Ramos (cell line): ENCODE results near the gene PPP1R9A.

ENCODE experiments used
- in situ Hi-C: fragments of 300-500 bp; cut with MboI; formaldehyde crosslinking; loops from one replicate; pipeline ENCODE4 v1.14.3; 2022; ENCODE audit warnings: low sequenced_read_pairs; ENCODE audit not compliant: unreplicated experiment

The PPP1R9A gene

DNA sequence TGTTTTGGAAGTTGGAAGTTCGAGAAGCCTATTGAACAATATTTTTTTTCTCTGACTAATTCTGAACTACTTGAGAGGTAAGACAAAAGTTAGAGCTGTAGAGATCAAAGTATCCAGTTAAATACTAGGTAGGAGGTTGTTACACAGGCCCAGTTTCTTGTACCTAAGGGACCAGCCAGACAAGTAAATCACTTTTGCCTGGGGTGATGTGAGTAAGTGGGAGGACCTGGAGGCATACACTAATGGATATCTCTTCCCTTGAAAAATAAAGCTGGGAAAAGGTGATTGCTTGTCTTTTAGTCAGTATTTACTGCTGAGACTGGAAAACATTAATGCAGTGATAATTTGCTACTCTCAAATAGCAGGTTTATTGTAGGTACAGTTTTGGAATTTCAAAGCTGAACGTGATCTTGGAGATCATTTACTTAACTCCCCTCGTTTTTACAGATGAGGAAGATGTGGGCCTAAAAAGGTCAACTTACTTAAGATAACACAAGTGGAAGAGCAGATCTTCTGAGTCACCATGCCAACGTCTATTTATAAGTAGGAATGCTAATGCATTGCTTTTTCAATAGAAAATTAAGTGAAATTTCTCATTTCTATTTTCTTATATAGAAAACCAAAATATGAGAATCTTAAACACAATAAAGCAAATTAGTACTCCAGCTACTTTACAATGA lies 181.3 kb downstream of the PPP1R9A start:
- in situ Hi-C loops: no loop called here

DNA sequence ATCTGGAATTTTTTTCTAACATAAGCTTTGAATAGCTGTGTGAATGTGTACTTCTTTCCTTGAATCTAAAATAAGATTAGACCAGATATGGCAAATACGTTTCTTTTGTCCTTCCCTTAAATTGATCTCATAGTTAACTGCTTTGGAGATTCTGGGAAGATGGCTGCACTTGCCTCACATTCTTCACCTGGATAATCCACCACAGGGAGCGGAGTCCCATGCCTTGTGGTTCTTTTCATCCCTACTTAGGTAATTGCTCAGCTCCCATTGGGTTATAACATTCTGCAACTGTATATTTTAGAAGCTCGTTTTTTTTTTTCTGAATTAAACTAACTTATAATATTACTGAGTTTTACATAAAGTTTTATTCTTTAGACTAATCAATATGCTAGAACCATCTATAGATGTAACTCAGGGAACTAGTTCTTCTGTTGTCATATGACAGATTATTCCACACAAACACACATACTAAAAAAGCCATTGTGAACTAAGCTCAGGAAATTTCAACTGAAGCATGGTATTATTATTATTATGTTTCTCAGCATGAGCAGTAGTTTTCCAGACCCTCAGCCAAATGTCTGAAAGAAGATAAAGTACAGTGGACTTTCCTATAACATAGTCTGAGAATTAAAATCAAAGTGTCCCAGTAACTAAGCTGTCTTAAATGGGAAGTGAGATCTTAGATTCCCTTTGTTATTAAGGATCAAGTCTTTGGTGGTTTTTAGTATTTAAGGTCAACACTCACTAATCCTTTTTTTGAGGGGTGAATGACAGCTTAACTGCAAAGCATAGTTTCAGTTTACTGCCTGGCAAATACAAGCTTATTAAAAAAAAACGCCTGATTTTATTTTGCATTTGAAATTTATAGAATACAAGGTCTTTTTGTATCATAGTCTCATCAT lies 182.3 kb downstream of the PPP1R9A start:
- in situ Hi-C loops: no loop called here

DNA sequence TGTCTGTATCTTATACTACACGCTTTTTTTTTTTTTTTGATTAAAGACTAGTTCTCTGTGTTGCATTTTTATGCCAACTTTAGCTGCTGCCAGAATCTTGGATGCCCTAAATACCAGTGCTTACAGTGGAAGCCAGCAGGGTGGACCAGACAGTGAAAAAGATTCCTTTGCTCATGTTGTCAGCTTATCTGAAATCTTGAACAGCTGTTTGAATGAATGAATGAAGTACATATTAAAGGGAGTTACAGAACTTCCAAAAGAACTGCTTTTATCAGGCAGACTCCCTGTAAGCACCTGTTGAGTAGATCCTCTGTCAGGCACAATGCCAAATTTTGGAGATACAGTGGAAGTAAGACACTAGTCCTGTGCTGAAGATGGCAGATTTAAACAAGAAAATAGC lies 184.9 kb downstream of the PPP1R9A start:
- in situ Hi-C loops: no loop called here

DNA sequence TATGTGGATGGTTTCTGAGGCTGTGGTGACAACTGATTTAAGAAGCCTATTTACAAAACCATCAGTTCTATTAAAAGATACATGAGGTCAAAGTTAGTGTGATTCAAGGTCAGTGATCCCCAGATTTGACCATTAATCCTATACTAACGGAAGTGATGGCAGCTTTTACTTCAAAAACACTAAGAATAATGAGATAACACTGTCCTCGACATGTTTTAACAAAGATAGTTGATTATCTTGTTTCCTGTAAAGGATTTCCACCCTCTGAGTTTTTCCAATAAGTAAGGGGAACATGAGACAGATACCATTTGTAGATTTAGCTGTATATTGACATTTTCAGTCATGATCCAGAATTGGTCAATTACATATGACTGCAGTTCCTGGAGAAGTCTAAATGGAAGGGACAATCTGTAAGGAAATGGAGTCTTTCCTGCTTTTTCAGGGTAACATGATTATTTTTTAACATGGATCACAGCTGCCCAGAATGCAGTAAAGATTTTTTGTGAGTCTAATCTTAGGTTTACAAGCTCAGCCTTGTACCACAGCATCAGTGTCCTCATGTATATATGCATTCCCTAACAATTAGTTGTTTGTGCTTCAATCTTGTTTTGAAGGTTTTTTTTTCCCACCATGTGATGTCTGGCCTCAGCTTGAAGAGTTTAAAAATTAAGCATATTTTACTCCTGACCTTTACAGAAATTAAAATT lies 188.0 kb downstream of the PPP1R9A start:
- in situ Hi-C loops: no loop called here

DNA sequence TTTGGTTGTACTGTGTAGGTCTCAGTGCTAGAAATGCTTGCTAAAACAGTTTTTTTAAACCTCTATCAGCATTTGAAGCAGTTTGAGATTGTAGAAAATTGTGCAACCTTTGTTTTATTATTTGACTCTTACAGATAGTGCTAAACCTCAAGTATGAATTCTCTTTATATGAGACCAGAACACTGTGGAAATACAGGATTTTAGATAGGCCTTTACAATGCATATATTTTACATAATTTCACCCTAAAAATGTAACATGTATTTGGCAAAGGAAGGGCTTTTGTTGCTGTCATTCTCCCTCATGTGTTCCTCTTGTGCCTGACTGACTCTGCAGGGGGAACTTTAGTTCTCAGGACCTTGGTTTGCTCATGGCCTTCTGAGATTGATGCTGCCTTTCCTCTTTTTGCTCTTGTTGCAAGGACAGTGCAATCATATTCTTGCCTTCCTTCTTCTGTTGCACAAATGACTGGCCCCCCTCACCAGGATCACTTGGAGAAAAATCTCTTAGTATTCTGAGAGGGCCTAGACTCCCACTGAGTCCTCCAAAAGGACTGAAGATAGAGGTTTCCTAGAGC lies 188.7 kb downstream of the PPP1R9A start:
- in situ Hi-C loops: no loop called here

DNA sequence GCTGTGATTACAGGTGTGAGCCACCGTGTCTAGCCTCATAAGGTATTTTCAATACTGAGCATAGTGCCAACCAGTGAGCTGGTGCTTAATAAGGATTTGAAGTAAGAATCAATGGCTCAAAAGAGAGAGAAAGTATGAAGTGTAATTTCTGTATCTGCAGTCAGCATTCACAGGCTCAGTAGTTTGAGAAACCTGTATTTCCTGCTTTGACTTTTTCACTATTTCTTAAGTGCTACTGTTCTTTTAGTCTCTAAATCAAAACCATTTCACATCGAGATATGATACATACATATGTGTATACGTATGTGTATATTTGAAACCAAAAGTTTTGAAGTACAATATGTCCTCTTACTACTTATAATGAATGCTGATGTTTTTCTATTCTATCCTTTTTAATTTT lies 189.9 kb downstream of the PPP1R9A start:
- in situ Hi-C loops: no loop called here

DNA sequence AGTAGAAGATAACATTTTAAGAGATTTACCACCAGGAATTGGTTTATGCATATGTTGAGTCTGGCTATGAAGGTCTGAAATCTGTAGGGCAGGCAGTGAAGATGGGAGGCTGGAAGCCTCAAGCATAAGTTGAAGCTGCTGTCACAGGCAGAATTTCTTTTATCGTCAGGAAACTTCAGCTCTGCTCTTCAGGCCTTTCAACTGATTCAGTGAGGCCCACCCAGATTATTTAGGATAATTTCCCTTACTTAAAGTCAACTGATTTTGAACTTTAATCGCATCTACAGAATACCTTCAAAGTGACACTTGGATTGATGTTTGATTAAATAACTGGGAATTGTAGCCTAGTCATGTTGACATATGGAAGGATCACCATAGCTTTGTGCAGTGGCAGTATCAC lies 190.5 kb downstream of the PPP1R9A start:
- in situ Hi-C loops: no loop called here

DNA sequence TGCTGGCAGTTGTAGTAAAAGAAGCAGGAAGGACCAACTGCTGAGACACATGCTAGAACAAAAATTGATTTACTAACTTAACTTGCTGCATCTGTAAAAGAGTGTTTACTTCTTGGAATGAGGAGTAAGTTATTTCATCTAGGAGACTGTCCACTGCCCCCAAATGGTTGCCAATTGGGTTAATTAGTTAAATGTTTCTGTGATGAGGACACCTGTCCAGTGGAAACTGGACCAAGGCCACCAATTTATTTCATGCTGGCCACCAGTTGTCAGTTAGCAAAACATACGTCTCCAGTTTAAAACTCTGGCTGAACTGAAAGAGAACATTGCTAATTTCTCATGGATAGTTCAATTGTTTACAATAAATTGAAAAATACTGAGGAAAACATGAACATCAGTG lies 191.7 kb downstream of the PPP1R9A start:
- in situ Hi-C loops: no loop called here

DNA sequence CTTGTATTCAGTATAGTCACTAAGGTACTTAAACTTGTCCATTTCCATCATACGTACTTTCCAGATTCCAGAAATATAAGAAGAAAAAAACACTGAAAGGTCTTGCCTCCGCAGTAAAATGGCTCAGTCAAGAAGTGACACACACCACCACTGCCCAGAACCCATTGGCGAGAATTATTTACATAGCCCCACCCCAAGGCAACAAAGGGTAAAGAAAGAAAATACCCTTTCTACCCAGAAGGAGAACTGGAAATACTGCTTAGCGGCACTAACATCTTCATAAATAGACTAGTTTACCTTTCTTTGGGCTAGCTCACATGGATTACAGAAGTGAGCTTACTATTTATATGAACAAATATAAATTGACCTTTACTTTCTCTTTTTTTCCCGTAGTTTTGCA lies 194.0 kb downstream of the PPP1R9A start:
- in situ Hi-C loops: no loop called here

DNA sequence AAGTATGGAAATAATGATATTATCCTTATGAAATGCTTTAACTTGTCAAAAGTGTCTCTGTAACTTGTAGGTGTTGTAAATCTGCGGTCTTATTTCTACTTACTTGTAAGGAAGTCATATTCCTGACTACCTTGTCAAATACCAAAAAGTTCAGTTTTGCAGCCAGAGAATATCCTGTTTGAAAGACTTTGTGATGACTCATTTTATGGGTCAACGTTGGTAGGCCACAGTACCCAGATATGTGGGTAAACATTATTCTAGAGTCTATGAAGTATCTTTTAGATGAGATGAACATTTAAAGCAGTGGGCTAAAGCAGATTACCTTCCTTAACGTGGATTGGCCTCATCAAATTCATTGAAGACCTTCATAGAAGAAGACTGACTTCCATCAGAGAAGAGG lies 195.3 kb downstream of the PPP1R9A start:
- in situ Hi-C loops: no loop called here

DNA sequence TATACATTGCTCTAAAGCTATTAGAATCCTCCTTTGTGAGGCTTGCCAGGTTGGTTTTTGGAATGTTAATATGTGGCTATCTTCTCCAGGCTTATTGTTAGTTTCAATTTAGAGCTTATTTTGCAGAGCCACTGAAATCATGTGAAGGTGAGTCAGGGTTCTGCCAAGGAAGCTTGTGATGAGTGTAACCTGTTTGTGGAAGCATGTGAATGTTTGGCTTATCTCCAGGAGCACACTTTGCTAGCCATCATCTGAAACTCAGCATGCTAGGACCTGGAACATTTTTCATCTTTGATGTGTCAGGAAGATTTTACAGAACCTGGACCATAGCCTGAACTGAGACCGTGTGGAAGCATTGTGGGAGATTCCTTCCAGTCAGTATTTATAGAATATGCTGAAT lies 197.3 kb downstream of the PPP1R9A start:
- in situ Hi-C loops: no loop called here

DNA sequence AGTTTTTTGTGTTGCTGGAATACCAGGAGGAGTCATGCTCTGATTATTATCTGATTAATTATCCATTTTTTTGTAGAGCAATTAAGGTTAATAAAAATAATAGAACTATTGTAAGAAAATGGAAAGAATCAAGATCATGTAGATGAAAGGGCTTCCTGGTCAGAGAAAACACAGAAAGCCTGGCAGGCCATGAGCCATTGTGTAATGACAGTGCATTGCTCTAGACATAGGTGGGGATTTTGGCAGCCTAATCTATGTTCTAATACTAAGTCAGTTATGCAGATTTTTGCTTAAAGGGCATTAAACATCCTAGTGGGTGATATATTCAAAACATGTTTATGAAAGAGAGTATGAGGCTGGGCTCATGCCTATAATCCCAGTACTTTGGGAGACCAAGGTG lies 198.2 kb downstream of the PPP1R9A start:
- in situ Hi-C loops: no loop called here

DNA sequence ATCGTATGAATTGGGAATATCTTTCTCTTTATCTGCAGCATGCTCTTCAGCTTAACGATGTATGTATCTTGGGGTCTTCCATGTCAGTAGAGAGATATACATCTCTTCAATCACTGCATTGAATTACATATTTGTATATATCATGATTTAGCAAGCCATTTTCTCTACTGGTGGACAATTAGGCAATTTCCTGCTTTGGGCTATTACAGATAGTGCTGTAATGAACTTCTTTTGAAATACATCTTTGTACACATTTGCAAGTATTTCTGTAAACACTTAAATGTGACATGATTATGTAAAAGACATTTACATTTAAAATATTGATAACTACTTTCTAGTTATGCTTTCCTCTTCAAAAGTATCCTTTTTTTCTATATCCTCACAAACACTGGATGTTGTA lies 199.0 kb downstream of the PPP1R9A start:
- in situ Hi-C loops: no loop called here

DNA sequence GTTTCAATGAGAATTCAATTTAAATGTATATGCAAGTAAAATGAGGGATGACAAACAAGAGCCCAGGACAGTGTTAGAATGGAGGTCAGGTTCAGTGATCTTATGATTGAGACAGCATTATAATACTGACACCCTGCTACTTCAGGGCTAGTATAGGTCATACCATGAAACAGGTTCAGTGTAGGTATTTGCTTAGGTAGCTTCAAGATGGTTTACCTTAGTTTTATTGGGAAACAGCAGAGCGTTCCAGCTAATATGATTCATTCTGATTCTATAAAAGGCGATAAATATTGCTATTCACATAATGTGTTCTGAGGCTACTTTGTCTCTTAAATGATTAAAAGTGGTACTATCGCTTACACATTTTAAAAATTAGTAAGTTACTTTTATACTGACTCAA lies 203.3 kb downstream of the PPP1R9A start:
- in situ Hi-C loops: no loop called here

DNA sequence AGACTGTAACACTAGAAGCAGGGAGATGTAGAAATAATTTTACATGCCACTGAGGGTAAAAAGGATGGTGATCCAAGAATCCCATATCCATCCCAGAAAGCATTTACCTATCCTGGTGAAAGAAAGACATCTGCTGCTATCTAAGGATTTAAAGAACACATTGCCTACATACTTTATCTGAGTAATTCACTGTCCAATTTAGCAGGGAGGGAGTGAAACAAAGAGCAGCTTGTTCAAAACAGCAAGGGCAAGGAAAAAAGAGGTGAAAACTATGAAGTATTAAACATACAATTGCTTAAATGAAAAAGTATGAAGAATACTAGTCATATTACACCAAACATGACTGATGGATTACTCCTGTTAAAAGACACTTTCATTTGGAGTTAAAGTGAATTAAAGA lies 206.2 kb downstream of the PPP1R9A start:
- in situ Hi-C loops: no loop called here

DNA sequence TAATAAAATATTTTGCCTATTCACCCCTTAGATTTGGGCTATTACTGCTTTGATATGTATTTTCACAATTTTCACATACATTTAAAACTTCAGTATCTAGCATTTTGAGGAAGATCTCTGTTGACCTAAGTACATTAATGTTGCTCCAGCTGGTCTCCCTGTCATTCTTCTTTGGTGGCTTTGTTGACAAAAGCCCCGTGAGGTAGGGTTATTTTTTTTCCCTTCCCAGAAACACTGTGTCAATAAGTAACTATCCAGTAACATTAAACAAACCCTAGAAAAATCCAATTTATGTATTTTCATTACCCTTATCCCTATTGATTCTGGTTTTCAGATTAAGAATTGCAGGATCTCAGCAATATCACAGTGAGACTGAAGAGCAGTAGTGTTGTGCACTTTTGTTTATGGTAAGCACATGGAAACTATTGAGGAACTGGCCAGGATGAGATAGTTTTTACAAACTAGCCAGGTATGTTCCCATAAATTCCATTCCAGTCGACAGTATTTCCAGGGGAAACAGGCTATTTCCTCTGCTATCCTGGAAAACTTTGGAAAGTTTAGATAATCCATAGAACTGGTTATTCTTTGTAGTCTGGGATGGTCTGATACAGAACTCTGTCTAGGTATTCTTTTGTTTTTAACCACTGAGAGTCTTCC lies 218.8 kb downstream of the PPP1R9A start:
- in situ Hi-C loops: no loop called here

DNA sequence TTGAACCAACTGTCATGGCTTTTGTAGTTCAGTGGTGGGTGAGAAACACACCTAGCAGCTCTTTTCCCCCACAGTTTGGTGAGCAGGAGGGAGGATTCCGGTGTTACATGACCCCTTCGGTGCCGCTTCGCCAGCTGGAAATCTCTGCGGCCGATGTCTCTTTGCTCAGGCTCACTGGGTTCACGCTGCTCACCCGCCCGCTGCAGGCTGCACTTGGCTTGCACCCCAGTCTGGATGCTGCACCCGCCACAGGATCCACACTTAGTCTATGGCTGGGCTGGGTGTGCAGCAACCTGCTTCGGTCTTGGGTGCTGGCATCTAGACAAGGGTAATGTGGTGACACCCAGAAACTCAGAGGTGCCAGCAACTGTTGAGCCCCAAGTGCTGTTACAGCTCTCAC lies 225.1 kb downstream of the PPP1R9A start:
- in situ Hi-C loops: no loop called here

DNA sequence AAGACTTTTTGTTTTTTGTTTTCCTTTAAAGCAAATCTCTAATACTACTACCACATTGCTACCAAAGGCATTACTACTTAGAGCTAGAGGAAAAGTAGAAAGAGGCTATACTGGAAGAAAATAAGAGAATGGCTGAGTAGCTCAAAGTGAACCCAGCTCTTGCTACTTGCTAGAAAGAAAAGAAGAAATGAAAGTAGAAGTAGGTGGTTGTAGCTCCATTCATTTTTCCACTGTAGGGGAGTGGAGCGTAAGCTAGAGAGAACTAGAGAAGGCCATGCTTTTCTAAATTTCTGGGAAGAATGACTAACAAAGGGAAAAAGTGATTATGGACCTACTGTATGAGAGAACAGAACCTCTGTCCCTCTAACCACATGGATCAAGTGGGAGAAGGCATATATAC lies 232.5 kb downstream of the PPP1R9A start:
- in situ Hi-C loops: no loop called here

DNA sequence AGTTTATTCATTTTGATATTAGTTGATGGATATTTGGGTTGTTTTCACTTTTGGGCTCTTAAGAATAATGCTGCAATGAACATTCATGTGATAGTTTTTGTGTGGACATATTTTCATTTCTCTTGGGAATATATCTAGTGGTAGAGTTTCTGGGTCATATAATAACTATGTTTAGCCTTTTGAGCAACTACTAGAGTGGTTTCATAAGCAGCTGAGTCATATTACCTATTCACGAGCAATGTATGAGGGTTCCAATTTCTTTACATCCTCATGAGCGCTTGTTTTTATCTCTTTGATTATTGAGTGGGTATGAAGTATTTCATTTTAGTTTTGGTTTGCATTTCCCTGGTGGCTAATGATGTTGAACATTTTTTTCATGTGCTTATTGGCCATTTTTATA lies 234.4 kb downstream of the PPP1R9A start:
- in situ Hi-C loops: no loop called here

DNA sequence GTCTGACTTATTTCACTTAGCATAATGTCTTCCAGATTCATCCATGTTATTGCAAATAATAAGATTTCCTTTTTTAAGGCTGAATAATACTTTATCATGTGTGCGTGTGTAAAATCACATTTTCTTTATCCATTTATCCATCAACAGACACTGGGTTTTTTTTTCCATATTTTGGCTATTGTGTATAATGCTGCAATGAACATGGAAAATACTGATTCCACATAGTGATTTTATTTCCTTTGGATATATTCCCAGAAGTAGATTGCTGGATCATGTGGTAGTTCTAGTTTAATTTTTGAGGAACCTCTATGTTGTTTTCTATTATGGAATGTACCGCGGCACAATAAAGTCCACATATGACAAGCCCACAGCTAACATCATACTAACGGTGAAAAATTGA lies 236.9 kb downstream of the PPP1R9A start:
- in situ Hi-C loops: no loop called here
